ENCODE results near the gene DCTD. TPM values are rescaled to one million over a fixed set of nuclear protein-coding genes. Genes with fewer than 3 reads are reported as not detected.
"Not testable (repeated sequence)": the region's sequence is repeated elsewhere in the genome, so short reads cannot be mapped to it uniquely, and the experiment has no call there.

The DCTD gene
- total RNA-seq, 1 donor from 2014 or later = 81.7 TPM

- intact Hi-C loops (cut with micrococcal nuclease) = loop anchor here (10.0 kb wide), 1 partner anchor 172 kb away; the partner anchor contains the start of gene WWC2
These were observed 5.5 kb upstream of the DCTD start for GRCh38 chr4:182922501-182923284.

DNA sequence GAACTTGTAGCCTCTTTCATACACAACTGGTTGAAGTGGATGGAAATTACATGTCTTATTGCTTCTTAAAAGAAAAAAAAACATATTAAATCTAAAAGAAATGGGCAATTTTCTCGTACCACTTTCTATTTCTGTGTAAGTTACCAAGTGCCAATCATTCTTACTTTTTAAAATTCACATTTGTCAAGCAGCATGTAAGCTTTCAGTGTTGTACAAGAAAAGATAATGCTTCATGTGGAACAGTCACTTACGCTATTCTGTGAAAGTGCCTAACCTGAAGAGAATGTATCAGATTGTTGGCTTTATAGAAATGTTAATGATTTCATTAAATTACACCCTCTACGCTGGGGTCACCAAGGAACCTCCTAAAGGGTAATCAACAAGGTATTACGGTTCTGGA lies 4.4 kb upstream of the DCTD start:
- intact Hi-C loops (cut with micrococcal nuclease) = loop anchor here (10.0 kb wide), 1 partner anchor 173 kb away; the partner anchor contains the start of gene WWC2

- intact Hi-C loops (cut with micrococcal nuclease) = loop anchor here (10.0 kb wide), 1 partner anchor 174 kb away; the partner anchor contains the start of gene WWC2
These were observed 3.5 kb upstream of the DCTD start for GRCh38 chr4:182920676-182921075.

GRCh38 chr4:182918791-182919302 lies 1.7 kb upstream of the DCTD start:
- intact Hi-C loops (cut with micrococcal nuclease) = loop anchor here (1.0 to 5.0 kb wide), 6 partner anchors 19 to 1908 kb away; partner anchors contain the start of genes ACSL1, CDKN2AIP, RWDD4 and TRAPPC11

DNA sequence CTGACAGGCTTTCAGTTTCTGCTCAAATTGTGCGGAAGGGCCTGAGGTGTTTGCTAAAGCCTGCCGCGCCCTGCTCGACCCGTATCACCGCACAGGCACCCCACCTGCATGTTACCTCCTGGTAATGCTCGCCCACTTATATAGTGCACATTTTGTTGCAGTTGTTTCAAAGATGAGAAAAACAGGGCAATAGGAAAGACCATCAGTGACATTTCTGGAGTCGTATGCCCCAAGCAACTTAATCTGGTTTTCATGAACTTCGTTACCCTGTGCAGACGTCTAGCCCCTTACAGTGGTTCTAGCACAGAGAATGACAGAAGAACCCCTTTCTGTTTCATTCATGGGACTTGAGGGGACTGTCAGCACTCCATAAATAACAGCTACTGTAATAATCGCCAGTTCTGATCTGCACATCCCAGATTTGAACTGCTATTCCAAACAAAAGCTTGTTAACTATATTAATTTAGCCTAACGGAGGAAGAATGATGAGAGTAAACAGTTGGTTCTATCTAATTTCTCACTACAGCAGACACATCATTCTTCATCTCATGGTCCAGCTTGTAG lies 940 bp upstream of the DCTD start:
- intact Hi-C loops (cut with micrococcal nuclease) = loop anchor here (1.0 to 5.0 kb wide), 5 partner anchors 20 to 1909 kb away; partner anchors contain the start of genes ACSL1, RWDD4 and TRAPPC11

DNA sequence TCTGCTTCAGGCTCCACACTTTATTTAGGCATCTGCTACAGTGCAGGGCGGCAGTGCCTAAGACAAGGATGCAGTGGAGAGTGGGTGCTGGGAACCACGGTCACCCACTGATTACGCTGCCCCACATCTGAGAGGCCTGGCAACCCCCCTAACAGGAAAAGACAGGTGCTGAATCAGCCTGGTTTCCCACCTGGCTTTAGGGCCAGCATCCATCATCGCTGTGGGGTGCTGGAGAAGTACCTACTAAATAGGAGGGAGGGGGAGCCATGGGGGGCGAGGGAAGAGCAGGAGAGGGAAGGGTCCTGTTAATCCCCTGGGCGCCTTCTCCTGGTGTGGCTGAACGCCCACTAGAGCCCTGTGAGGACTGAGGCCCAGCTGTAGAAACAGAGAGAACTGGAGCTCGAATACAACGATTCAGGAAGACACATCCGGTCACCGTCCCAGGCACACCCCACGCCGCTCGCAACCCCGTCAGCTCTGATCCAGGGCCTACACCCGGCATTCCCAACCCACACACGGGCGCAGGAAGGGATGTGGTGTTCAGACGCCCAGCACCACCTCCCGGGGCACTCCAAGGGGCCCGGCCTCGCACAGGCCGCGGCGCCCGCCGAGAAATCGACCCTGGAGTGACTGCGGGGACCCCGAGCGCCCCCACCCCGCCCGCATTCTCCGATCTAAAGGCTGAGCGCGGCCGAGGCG lies 554 bp downstream of the DCTD start:
- intact Hi-C loops (cut with micrococcal nuclease) = loop anchor here (1.0 to 5.0 kb wide), 4 partner anchors 107 to 1911 kb away; partner anchors contain the start of genes ACSL1, RWDD4 and TRAPPC11

DNA sequence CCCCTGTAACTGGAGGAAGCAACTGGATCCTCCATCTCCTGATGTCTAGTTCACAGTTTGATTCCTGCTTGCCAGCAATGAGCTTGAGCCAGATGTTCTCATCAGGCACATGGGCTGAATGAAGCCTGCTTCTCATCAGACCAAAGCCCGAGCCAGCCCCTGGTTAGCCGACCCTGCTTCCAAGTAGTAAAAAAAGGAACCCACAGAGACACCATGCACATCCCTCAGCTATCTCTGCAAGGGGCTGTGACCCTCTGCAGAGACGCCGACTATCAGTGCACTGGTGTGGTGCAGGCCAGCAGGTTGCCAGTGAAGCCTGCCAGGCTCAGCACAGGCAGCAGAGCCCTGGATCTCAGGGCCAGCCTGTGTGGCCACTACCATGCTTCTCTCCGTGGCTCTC lies 2.8 kb downstream of the DCTD start:
- intact Hi-C loops (cut with micrococcal nuclease) = no loop called here

- intact Hi-C loops (cut with micrococcal nuclease) = no loop called here
These were observed 3.6 kb downstream of the DCTD start for GRCh38 chr4:182913621-182914020.

GRCh38 chr4:182913036-182913435 lies 4.2 kb downstream of the DCTD start:
- intact Hi-C loops (cut with micrococcal nuclease) = no loop called here

DNA sequence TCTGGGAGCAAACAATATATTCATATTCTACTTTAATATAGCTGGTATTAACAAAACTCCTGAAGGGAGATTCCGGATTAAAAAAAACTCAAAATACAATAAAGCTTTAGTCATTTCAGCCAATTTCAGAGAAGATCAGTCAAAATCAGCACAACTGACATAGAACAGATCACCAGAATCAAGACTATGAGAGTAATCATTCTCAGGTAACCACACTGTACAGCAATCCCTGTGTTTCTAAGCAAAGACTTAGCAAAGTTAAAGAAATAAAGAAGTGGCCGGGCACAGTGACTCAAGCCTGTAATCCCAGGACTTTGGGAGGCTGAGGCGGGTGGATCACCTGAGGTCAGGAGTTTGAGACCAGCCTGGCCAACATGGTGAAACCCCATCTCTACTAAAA lies 9.1 kb downstream of the DCTD start:
- intact Hi-C loops (cut with micrococcal nuclease) = no loop called here

DNA sequence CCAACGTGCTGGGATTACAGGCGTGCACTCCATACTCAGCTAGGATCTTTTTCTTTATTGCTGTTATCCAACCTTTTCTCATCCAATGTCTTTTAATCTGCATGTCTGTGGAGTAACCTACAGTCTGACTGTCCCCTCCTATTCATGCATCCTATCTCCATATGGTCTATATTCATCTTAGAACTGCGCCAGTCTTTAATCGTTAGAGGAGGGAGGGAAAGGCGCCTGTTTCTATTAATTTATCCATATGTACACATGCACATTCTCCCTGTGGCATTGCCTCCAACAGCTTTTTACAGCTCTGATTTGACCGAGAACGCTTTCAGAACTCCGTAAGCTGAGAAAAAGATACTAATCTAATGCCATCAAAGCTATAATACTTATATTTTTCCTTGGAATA lies 9.8 kb downstream of the DCTD start:
- intact Hi-C loops (cut with micrococcal nuclease) = no loop called here

DNA sequence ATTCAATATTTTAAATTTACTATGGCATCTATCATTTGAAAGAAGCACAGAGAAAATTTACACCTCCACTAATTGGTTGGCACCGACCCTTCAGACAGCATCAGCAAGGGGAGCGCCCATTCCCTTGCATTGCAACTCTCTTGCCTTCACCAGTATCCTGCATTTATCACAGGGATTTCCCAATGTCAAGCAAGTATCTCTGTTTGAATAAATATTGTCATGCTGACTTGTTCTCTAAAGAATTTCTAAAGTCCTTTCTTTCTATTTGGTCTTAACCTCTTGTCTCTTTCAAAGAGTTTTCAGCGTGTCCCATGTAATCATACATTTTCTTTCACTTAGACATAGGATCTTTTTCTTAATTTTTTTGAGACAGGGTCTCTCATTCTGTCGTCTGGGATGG lies 10.4 kb downstream of the DCTD start:
- intact Hi-C loops (cut with micrococcal nuclease) = no loop called here

- intact Hi-C loops (cut with micrococcal nuclease) = no loop called here
These were observed 12.1 kb downstream of the DCTD start for GRCh38 chr4:182905038-182905437.

GRCh38 chr4:182904211-182904761 lies 12.9 kb downstream of the DCTD start:
- intact Hi-C loops (cut with micrococcal nuclease) = no loop called here

DNA sequence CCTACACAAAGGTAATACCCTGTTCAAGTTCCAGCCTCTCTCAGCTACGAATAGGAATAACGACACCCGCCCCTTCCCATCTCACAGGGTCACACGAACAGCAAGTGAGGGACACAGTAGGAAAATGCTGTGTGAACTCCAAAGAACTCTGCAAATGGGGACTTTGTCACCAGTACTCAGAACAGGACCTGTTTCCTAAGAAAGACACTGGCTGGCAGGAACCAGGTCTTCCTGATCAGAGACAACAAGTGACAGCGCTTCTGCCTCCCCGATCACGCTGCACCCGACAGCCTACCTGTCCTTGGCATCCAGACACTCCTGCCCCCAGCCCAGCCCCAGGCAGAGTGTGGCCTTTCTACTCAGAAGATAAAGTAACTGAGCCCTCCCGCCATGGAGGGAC lies 14.2 kb downstream of the DCTD start:
- intact Hi-C loops (cut with micrococcal nuclease) = no loop called here

DNA sequence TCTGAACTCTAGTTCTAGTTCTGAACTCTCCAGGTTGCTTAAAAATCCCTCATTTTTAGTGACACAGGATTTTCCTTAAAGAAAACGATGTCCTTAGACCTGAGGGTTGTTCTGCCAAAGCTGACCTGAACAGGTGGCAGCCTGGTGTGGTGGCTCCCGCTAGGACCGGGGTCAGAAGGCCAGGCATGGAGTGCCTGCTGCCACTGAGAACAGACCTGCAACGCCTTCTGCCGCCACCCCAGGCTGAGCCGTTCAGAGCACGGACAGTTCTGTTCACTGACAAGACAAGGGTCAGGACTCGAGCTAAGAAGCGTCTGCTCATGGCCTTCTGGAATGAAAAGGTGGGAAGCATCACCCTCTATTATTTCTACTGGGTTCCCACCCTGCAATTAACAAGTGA lies 15.8 kb downstream of the DCTD start:
- intact Hi-C loops (cut with micrococcal nuclease) = no loop called here

DNA sequence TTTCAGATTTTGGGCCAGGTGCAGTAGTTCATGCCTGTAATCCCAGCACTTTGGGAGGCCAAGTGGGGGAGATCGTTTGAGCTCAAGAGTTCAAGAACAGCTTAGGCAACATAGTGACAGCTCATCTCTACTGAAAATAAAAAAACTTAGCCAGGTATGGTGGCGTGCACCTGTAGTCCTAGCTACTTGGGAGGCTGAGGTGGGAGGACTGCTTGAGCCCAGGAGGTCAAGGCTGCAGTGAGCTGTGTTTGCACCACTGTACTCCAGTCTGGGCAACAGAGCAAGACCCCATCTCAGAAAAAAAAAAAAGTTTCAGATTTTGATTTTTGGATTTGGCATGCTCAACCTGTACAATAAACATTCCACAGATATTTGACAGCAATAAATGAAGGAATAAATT lies 17.2 kb downstream of the DCTD start:
- intact Hi-C loops (cut with micrococcal nuclease) = not testable (repeated sequence)

GRCh38 chr4:182898479-182898799 lies 18.7 kb downstream of the DCTD start:
- intact Hi-C loops (cut with micrococcal nuclease) = no loop called here

DNA sequence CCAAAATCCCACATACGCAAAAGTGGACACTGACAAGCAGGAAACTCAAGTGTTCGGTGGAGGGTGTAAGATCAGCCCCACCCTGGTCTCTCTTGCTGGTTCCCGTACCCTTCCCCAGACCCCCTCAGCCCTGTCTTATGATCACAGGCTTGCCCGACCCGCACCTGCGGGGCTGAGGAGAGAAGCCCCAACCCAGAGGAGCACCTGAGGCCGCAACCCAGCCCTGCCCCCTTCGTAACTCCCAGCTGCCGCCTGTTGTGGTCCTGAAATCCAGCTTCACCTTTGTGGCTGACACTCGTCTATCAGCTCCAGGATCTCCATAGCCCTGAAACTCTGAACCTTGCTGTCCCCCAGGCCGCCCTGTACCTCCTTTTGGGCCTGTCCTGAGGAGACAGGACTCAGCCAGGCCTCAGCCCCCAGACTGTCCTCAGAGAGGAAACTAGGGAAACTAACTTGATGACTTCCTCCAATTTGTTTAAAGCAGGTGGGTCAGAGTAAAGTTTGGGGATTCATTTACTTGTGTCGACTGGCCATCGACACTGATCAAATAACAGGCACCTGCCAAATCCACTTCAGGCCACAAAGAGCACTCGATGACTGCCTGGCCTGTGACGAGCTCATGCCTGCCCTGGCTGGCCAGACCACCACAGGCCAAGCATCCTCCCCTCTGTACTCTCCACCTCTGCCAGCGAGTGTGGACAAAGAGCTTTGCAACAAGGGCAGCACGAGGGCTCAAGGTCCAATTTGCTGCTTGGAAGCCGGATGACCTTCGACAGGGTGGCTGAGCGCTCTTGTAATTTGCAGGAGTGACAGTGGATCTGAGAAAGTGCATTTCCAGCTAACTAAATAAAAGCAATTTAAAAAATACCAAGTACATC lies 19.3 kb downstream of the DCTD start:
- intact Hi-C loops (cut with micrococcal nuclease) = no loop called here

DNA sequence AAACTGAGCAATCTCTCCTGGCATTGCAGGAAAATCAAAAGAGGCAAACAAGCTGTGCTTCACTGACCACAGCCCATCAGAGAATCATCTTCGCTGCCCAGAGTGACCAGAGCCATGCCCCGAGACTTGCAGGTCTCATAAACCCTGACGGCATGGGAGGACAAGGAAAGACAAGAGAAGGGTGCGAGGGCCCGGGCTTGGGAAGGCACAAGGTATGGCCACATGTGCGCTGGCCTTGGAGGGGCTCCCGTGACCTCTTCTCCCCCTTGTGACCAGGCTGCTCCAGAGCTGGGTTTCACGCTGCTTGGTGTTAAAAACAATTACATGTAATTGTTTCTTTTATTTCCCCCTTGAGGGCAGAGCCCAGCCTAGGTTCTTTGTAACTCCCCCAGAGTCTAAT lies 20.8 kb downstream of the DCTD start:
- intact Hi-C loops (cut with micrococcal nuclease) = no loop called here
